HepG2 (cell line): ENCODE measurements around the gene COMMD3. TPM values are rescaled to one million over a fixed set of nuclear protein-coding genes. Genes with fewer than 3 reads are reported as not detected.

Source experiments
- FOXM1 ChIP-seq: sonication (generic); formaldehyde crosslinking; IDR thresholded peaks from 2 replicates; pipeline ENCODE4 v1.5.0; 2020; ENCODE audit warnings: missing genetic modification reagents
- ZNF264 ChIP-seq: sonication (generic); formaldehyde crosslinking; IDR thresholded peaks from 2 replicates; pipeline ENCODE4 v1.4.0; 2020; ENCODE audit warnings: missing genetic modification reagents
- ZNF280B ChIP-seq: sonication (generic); formaldehyde crosslinking; IDR thresholded peaks from 2 replicates; pipeline ENCODE4 v1.5.0; 2020; ENCODE audit warnings: missing genetic modification reagents, mild to moderate bottlenecking, borderline replicate concordance
- polyA plus RNA-seq, 8 experiments: library from polyadenylated mRNA; depleted of rRNA in 3 of 8; stranded (reverse) in 7 of 8; unstranded in 1 of 8; fragments of >200 nt; fragmentation: Illumina TruSeq in 4 of 8; extraction: Trizol in 4 of 8; gene quantifications; 2 replicates each; pipeline versions ENCODE4 v1.2.1 to v1.2.3, GENCODE V29; 2011 to 2016; ENCODE audit warnings: low read depth in 4 of 8, missing spikeins in 1 of 8, mixed read lengths in 1 of 8; ENCODE audit not compliant: insufficient read depth in 1 of 8
- total RNA-seq, 5 experiments: library from RNA; depleted of rRNA; stranded (reverse); fragments of >200 nt; fragmentation: Illumina TruSeq; extraction: Trizol; gene quantifications; 2 replicates each; pipeline ENCODE4 v1.2.3, GENCODE V29; 2016; ENCODE audit warnings: low read depth in 1 of 5
- TF ChIP-seq, protein P1 (sequence below): sonication (generic); formaldehyde crosslinking; IDR thresholded peaks from 2 replicates; pipeline ENCODE4 v1.4.0; 2020; ENCODE audit warnings: missing genetic modification reagents
- TF ChIP-seq, protein P2 (sequence below): sonication (generic); formaldehyde crosslinking; IDR thresholded peaks from 2 replicates; pipeline ENCODE4 v1.5.0; 2020; ENCODE audit warnings: missing genetic modification reagents, mild to moderate bottlenecking, borderline replicate concordance
- TF ChIP-seq, protein P3 (sequence below): IDR thresholded peaks from 2 replicates; pipeline ENCODE4 v1.6.1; 2018; ENCODE audit warnings: missing genetic modification reagents, mild to moderate bottlenecking, missing compliant biosample characterization
- TF ChIP-seq, protein P4 (sequence below): sonication (generic); formaldehyde crosslinking; IDR thresholded peaks from one replicate; pipeline ENCODE4 v1.5.1; 2020; ENCODE audit warnings: mild to moderate bottlenecking, missing genetic modification reagents; ENCODE audit errors: not compliant biosample characterization
- TF ChIP-seq, protein P5 (sequence below): sonication (generic); formaldehyde crosslinking; IDR thresholded peaks from 2 replicates; pipeline ENCODE4 v1.5.1; 2020; ENCODE audit warnings: mild to moderate bottlenecking, missing genetic modification reagents, moderate library complexity

The COMMD3 gene
- total and polyA plus RNA-seq, 2 of the 13 experiments (the other 11 are each of a cell fraction or from before 2014, with no cell fraction given), result 38.7 to 54.4 TPM

DNA sequence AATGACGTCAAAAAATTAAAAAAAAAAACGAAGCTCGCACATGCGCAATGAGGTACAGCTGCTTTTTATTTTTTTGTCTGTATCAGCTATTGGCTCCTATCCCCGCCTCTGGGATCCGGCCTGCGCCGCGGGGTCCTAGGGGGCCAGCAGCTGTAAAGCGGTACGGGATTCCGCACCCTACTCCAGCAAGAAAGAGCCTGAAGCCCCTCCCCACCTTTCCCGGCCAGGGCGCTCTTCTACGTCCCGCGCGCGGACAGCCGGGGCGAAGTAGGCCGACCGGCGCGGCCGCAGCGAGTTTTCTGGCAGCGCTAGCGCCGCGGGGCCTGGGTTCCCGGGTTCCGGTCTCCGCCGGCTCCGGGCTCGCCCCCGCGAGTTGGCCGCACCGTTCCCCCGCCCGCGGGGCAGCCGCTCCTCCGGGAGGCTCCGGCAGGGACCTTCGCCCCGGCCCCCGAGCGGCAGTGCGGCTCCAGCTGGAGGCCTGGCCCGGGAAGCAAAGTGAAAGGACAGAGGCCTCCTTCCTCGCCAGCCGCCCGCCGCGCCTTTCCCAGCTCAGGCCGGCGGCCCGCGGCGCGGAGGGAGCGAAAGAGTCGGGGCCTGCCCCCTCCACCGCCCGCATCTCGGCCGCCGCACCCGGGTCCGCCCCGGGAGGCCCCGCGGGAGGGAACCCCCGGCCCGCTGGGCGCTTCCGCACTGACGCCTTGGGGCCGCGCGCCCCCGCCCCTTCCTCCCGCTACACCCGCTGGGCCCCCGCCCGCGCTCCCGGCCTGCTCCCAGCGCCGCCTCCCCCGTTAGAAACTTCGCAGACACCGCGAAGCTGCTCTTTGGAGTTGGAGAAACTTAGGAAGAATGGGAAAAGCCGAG, 24.4 kb downstream of the COMMD3 start (continued):
- TF ChIP-seq, protein P1, sequence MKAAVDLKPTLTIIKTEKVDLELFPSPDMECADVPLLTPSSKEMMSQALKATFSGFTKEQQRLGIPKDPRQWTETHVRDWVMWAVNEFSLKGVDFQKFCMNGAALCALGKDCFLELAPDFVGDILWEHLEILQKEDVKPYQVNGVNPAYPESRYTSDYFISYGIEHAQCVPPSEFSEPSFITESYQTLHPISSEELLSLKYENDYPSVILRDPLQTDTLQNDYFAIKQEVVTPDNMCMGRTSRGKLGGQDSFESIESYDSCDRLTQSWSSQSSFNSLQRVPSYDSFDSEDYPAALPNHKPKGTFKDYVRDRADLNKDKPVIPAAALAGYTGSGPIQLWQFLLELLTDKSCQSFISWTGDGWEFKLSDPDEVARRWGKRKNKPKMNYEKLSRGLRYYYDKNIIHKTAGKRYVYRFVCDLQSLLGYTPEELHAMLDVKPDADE (CRISPR knock-in tag), result peak; percentile 53; the same call in 1 of the 2 replicates
- TF ChIP-seq, protein P2, sequence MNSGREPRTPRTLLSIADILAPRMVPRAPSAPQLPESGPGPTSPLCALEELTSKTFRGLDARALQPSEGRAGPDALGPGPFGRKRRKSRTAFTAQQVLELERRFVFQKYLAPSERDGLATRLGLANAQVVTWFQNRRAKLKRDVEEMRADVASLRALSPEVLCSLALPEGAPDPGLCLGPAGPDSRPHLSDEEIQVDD (CRISPR knock-in tag), result peak; percentile 20; the same call in 1 of the 2 replicates
- TF ChIP-seq FOXM1 (CRISPR knock-in tag) (no peak), ZNF280B (CRISPR knock-in tag) (0 out of 2 replicates have a peak, but pooled peaks have one; percentile 32), ZNF264 (CRISPR knock-in tag) (peak; percentile 52; the same call in 1 of the 2 replicates)
- TF ChIP-seq, protein P3, sequence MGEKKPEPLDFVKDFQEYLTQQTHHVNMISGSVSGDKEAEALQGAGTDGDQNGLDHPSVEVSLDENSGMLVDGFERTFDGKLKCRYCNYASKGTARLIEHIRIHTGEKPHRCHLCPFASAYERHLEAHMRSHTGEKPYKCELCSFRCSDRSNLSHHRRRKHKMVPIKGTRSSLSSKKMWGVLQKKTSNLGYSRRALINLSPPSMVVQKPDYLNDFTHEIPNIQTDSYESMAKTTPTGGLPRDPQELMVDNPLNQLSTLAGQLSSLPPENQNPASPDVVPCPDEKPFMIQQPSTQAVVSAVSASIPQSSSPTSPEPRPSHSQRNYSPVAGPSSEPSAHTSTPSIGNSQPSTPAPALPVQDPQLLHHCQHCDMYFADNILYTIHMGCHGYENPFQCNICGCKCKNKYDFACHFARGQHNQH (CRISPR knock-in tag), result no peak
- TF ChIP-seq, protein P4, sequence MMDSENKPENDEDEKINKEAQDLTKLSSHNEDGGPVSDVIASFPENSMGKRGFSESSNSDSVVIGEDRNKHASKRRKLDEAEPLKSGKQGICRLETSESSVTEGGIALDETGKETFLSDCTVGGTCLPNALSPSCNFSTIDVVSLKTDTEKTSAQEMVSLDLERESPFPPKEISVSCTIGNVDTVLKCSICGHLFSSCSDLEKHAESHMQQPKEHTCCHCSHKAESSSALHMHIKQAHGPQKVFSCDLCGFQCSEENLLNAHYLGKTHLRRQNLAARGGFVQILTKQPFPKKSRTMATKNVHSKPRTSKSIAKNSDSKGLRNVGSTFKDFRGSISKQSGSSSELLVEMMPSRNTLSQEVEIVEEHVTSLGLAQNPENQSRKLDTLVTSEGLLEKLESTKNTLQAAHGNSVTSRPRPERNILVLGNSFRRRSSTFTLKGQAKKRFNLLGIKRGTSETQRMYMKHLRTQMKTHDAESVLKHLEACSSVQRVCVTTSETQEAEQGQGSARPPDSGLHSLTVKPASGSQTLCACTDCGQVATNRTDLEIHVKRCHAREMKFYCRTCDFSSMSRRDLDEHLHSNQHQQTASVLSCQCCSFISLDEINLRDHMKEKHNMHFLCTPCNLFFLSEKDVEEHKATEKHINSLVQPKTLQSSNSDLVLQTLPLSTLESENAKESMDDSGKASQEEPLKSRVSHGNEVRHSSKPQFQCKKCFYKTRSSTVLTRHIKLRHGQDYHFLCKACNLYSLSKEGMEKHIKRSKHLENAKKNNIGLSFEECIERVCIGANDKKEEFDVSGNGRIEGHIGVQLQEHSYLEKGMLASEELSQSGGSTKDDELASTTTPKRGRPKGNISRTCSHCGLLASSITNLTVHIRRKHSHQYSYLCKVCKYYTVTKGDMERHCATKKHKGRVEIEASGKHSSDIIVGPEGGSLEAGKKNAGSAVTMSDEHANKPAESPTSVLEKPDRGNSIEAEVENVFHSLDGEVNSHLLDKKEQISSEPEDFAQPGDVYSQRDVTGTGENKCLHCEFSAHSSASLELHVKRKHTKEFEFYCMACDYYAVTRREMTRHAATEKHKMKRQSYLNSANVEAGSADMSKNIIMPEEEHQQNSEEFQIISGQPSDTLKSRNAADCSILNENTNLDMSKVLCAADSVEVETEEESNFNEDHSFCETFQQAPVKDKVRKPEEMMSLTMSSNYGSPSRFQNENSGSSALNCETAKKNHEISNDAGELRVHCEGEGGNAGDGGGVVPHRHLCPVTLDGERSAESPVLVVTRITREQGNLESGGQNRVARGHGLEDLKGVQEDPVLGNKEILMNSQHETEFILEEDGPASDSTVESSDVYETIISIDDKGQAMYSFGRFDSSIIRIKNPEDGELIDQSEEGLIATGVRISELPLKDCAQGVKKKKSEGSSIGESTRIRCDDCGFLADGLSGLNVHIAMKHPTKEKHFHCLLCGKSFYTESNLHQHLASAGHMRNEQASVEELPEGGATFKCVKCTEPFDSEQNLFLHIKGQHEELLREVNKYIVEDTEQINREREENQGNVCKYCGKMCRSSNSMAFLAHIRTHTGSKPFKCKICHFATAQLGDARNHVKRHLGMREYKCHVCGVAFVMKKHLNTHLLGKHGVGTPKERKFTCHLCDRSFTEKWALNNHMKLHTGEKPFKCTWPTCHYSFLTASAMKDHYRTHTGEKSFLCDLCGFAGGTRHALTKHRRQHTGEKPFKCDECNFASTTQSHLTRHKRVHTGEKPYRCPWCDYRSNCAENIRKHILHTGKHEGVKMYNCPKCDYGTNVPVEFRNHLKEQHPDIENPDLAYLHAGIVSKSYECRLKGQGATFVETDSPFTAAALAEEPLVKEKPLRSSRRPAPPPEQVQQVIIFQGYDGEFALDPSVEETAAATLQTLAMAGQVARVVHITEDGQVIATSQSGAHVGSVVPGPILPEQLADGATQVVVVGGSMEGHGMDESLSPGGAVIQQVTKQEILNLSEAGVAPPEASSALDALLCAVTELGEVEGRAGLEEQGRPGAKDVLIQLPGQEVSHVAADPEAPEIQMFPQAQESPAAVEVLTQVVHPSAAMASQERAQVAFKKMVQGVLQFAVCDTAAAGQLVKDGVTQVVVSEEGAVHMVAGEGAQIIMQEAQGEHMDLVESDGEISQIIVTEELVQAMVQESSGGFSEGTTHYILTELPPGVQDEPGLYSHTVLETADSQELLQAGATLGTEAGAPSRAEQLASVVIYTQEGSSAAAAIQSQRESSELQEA (CRISPR knock-in tag), result no peak
- TF ChIP-seq, protein P5, sequence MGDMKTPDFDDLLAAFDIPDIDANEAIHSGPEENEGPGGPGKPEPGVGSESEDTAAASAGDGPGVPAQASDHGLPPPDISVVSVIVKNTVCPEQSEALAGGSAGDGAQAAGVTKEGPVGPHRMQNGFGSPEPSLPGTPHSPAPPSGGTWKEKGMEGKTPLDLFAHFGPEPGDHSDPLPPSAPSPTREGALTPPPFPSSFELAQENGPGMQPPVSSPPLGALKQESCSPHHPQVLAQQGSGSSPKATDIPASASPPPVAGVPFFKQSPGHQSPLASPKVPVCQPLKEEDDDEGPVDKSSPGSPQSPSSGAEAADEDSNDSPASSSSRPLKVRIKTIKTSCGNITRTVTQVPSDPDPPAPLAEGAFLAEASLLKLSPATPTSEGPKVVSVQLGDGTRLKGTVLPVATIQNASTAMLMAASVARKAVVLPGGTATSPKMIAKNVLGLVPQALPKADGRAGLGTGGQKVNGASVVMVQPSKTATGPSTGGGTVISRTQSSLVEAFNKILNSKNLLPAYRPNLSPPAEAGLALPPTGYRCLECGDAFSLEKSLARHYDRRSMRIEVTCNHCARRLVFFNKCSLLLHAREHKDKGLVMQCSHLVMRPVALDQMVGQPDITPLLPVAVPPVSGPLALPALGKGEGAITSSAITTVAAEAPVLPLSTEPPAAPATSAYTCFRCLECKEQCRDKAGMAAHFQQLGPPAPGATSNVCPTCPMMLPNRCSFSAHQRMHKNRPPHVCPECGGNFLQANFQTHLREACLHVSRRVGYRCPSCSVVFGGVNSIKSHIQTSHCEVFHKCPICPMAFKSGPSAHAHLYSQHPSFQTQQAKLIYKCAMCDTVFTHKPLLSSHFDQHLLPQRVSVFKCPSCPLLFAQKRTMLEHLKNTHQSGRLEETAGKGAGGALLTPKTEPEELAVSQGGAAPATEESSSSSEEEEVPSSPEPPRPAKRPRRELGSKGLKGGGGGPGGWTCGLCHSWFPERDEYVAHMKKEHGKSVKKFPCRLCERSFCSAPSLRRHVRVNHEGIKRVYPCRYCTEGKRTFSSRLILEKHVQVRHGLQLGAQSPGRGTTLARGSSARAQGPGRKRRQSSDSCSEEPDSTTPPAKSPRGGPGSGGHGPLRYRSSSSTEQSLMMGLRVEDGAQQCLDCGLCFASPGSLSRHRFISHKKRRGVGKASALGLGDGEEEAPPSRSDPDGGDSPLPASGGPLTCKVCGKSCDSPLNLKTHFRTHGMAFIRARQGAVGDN (CRISPR knock-in tag), result peak; percentile 76; the same call in 1 of the 2 replicates
